Measurements from ENCODE around the gene CBARP.

CBARP gene

GRCh38 chr19:1224047-1224825 is 13.6 kb downstream of the CBARP start:
- TF ChIP-seq ZNF114 (tag by site-specific recombination; IDR thresholded peaks at IDR 0.05) (no peak), ZBTB7A (tag by site-specific recombination; IDR thresholded peaks at IDR 0.05; ENCODE audit: low read depth) (no peak), HOXC10 (CRISPR knock-in tag; IDR thresholded peaks at IDR 0.05) (no peak), ZNF701 (tag by site-specific recombination; IDR thresholded peaks at IDR 0.05) (no peak), ZNF510 (tag by site-specific recombination; IDR thresholded peaks at IDR 0.05; ENCODE audit: insufficient replicate concordance) (no peak), ZNF133 (tag by site-specific recombination; IDR thresholded peaks at IDR 0.05) (no peak), ZBTB10 (tag by site-specific recombination; IDR thresholded peaks at IDR 0.05) (peak; percentile 62), GLIS1 (tag by site-specific recombination; IDR thresholded peaks at IDR 0.05) (peak; percentile 94), SP3 (tag by site-specific recombination; IDR thresholded peaks at IDR 0.05) (no peak), ZNF555 (tag by site-specific recombination; conservative IDR thresholded peaks at IDR 0.05) (no peak), EGR2 (tag by site-specific recombination; IDR thresholded peaks at IDR 0.05; ENCODE audit: low read depth) (peak; percentile 40; the same call in 1 of the 2 replicates), ZSCAN23 (tag by site-specific recombination; IDR thresholded peaks at IDR 0.05) (no peak), KLF1 (tag by site-specific recombination; IDR thresholded peaks at IDR 0.05) (no peak), ZNF548 (tag by site-specific recombination; IDR thresholded peaks at IDR 0.05) (no peak), ZNF157 (tag by site-specific recombination; IDR thresholded peaks at IDR 0.05) (no peak), ZNF843 (tag by site-specific recombination; IDR thresholded peaks at IDR 0.05) (no peak), GLIS2 (tag by site-specific recombination; IDR thresholded peaks at IDR 0.05) (peak; percentile 82), ZNF513 (tag by site-specific recombination; IDR thresholded peaks at IDR 0.05) (no peak), ZFHX2 (tag by site-specific recombination; conservative IDR thresholded peaks at IDR 0.05) (peak; percentile 51), ZNF768 (tag by site-specific recombination; IDR thresholded peaks at IDR 0.05) (no peak), ZIC2 (tag by site-specific recombination; IDR thresholded peaks at IDR 0.05) (peak; percentile 85), KLF8 (tag by site-specific recombination; IDR thresholded peaks at IDR 0.05) (no peak)
- TF ChIP-seq, protein P1, sequence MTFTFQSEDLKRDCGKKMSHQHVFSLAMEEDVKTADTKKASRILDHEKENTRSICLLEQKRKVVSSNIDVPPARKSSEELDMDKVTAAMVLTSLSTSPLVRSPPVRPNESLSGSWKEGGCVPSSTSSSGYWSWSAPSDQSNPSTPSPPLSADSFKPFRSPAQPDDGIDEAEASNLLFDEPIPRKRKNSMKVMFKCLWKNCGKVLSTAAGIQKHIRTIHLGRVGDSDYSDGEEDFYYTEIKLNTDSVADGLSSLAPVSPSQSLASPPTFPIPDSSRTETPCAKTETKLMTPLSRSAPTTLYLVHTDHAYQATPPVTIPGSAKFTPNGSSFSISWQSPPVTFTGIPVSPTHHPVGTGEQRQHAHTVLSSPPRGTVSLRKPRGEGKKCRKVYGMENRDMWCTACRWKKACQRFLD (tag by site-specific recombination; IDR thresholded peaks at IDR 0.05): no peak
- TF ChIP-seq, protein P2, sequence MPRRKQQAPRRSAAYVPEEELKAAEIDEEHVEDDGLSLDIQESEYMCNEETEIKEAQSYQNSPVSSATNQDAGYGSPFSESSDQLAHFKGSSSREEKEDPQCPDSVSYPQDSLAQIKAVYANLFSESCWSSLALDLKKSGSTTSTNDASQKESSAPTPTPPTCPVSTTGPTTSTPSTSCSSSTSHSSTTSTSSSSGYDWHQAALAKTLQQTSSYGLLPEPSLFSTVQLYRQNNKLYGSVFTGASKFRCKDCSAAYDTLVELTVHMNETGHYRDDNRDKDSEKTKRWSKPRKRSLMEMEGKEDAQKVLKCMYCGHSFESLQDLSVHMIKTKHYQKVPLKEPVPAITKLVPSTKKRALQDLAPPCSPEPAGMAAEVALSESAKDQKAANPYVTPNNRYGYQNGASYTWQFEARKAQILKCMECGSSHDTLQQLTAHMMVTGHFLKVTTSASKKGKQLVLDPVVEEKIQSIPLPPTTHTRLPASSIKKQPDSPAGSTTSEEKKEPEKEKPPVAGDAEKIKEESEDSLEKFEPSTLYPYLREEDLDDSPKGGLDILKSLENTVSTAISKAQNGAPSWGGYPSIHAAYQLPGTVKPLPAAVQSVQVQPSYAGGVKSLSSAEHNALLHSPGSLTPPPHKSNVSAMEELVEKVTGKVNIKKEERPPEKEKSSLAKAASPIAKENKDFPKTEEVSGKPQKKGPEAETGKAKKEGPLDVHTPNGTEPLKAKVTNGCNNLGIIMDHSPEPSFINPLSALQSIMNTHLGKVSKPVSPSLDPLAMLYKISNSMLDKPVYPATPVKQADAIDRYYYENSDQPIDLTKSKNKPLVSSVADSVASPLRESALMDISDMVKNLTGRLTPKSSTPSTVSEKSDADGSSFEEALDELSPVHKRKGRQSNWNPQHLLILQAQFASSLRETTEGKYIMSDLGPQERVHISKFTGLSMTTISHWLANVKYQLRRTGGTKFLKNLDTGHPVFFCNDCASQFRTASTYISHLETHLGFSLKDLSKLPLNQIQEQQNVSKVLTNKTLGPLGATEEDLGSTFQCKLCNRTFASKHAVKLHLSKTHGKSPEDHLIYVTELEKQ (tag by site-specific recombination; IDR thresholded peaks at IDR 0.05; ENCODE audit: borderline replicate concordance): no peak
- no peak overlapping the region for H3K4me3 ChIP-seq (ENCODE audit: low read depth, low read length)
- H3K9me3 ChIP-seq (ENCODE audit: control insufficient read depth, insufficient read depth, low read depth, low read length): no peaks in the 10 kb centered on the region
- H3K36me3 ChIP-seq (ENCODE audit: control insufficient read depth in 2 of 2, insufficient read depth in 1 of 2, low read length in 2 of 2): peaks cover 0 to 84% of the 10 kb centered on the region in 2 experiments; a peak in 2 of 3 replicates
- POLR2A ChIA-PET: interaction anchor here (0.9 to 1.0 kb wide), 2 partner anchors 13 to 42 kb away, joined by 3 read pairs; no protein-coding TSS in a partner anchor
- H3K27ac ChIP-seq (ENCODE audit: extremely low read depth, low read depth, low read length): 0 out of 2 replicates have a peak overlapping the region, but pooled peaks have one; percentile 31
- CTCF ChIA-PET: interaction anchor here (0.6 to 2.5 kb wide), 3 partner anchors 25 to 111 kb away, joined by 3 to 14 read pairs (median 3); no protein-coding TSS in a partner anchor
- H3K4me1 ChIP-seq (ENCODE audit: control insufficient read depth, insufficient read depth, low read length): no peaks in the 10 kb centered on the region

Measured in HEK293 (cell line).